Epithelial cell of esophagus (primary cell): ENCODE data around the gene TRAPPC2.

Experiments used
- DNase-seq: peaks from one replicate; pipeline ENCODE4 v3.0.0; 2010; ENCODE audit warnings: low read depth
- H3K4me3 ChIP-seq: 2 replicates; pipeline ENCODE4 v1.5.1; 2011; ENCODE audit warnings: mild to moderate bottlenecking, low read length, control low read depth
- TF ChIP-seq, protein P1 (sequence below): IDR thresholded peaks from 2 replicates; pipeline ENCODE4 v1.5.1; 2011; ENCODE audit warnings: low read depth, mild to moderate bottlenecking, low read length, control low read depth, inconsistent platforms; ENCODE audit not compliant: insufficient read depth; ENCODE audit errors: missing control alignments

Gene TRAPPC2

DNA sequence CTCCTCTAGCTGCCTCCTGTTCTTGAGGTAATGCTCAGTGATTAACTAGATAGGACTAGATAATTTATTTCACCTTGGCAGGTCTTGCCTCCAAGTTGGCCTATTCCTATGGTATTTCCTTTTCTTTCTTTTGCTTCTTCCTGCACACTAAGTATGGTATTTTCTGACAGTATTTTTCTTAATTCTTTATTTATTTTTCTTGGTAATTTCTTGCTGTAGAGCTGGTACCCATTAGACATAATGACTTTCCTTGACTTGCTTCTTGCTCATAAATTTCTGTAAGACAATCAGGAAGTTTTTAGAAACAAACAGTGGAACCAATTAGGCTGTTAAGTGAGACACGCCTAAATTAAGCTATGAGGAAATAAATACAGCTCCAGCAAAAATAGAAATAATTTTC lies 36.0 kb downstream of the TRAPPC2 start:
- DNase-seq: no peak
- H3K4me3 ChIP-seq: no peak overlapping the region
- TF ChIP-seq, protein P1, sequence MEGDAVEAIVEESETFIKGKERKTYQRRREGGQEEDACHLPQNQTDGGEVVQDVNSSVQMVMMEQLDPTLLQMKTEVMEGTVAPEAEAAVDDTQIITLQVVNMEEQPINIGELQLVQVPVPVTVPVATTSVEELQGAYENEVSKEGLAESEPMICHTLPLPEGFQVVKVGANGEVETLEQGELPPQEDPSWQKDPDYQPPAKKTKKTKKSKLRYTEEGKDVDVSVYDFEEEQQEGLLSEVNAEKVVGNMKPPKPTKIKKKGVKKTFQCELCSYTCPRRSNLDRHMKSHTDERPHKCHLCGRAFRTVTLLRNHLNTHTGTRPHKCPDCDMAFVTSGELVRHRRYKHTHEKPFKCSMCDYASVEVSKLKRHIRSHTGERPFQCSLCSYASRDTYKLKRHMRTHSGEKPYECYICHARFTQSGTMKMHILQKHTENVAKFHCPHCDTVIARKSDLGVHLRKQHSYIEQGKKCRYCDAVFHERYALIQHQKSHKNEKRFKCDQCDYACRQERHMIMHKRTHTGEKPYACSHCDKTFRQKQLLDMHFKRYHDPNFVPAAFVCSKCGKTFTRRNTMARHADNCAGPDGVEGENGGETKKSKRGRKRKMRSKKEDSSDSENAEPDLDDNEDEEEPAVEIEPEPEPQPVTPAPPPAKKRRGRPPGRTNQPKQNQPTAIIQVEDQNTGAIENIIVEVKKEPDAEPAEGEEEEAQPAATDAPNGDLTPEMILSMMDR: no peak

GRCh38 chrX:13697976-13698375 lies 36.4 kb downstream of the TRAPPC2 start:
- DNase-seq: no peak
- TF ChIP-seq, protein P1: no peak

GRCh38 chrX:13697455-13697854 lies 37.0 kb downstream of the TRAPPC2 start:
- H3K4me3 ChIP-seq: no peak overlapping the region
- no peak for DNase-seq
- TF ChIP-seq, protein P1: no peak

More at GRCh38 chrX:13697976-13698375, 36.4 kb downstream of the TRAPPC2 start:
- H3K4me3 ChIP-seq: no peak overlapping the region

DNA sequence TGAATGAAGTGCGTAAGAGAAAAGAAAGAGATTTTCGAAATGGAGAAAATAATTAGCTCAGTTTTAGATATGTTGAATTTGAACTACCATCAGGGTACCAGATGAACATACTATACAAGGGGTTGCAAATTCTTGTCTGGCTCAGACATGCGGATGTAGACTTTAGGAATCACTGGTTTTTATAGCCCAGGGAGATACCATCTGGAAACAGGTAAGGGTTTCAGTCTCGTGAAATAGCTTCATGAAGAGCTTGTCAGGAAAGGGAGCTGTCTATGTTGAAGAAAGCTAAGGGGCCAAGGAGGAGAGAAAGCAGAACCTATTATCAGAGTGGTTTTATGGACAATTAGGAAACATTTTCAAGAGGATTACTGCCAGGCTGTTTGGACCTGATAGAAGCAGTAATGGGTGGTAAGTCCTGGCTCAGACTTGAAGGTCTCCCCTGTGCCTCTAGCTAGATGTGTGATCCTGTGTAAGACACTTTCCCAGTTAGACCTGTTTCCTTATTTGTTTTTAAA lies 38.8 kb downstream of the TRAPPC2 start:
- no peak overlapping the region for H3K4me3 ChIP-seq
- DNase-seq: no peak
- TF ChIP-seq, protein P1: no peak

- DNase-seq: no peak
- TF ChIP-seq, protein P1: no peak
- H3K4me3 ChIP-seq: no peak overlapping the region
Observed at GRCh38 chrX:13694983-13695382, 39.4 kb downstream of the TRAPPC2 start.

DNA sequence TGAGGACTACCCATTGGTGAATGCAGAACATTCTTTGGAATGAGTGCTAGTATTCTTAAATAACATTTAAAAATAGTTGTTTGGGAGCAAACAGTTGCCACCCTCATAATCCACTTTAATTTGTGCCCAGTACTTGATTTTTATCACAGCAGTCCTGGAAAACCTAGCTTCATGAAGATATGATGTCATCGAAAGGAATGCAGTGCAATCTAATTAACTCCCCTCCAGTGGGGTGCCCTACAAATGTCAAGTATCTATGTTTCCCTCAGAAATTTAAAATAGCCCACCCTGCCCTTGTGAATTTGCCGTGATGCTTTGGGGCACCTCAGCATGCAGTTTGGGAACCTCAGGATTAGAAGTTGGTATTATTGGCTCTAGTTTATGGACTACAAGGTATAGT lies 40.1 kb downstream of the TRAPPC2 start:
- TF ChIP-seq, protein P1: no peak
- no peak overlapping the region for H3K4me3 ChIP-seq
- DNase-seq: no peak

GRCh38 chrX:13693341-13693961 lies 41.0 kb downstream of the TRAPPC2 start:
- DNase-seq: peak; percentile 84
- TF ChIP-seq, protein P1: no peak
- peak overlapping the region; percentile 5 for H3K4me3 ChIP-seq
